ENCODE data around the gene ZNF678.

Gene ZNF678

GRCh38 chr1:227723474-227723873, 160.1 kb downstream of the ZNF678 start:
- DNase-seq (ENCODE audit: low spot score): no peak

GRCh38 chr1:227725046-227725445, 161.7 kb downstream of the ZNF678 start:
- DNase-seq (ENCODE audit: low spot score): no peak

GRCh38 chr1:227726318-227726717, 163.0 kb downstream of the ZNF678 start:
- no peak for DNase-seq (ENCODE audit: low spot score)
